AG04449 (cell line): ENCODE measurements around the gene C1orf159.

Experiments
- CTCF ChIA-PET: fragments of 350-600 bp; formaldehyde crosslinking; extraction: SDS; loops from one replicate; lab custom pipeline; 2021; ENCODE audit warnings: antibody characterized with exemption; lab: Yijun Ruan, JAX
- POLR2A ChIA-PET: fragments of 400-600, 350-600 bp; formaldehyde crosslinking; extraction: SDS; loops from one replicate; lab custom pipeline; 2020; ENCODE audit warnings: antibody characterized with exemption, inconsistent platforms; lab: Yijun Ruan, JAX
- DNase-seq: peaks from one replicate; pipeline ENCODE4 v3.0.0-alpha.2; 2010; ENCODE audit warnings: low read depth, low spot score
- H3K4me3 ChIP-seq: 2 replicates; pipeline ENCODE4 v1.5.1; 2011; ENCODE audit warnings: low read depth, mild to moderate bottlenecking, control low read depth, low read length
- CTCF ChIP-seq: IDR thresholded peaks from one replicate; pipeline ENCODE4 v1.5.1; 2011; ENCODE audit warnings: mild to moderate bottlenecking, moderate library complexity, low read length, control low read depth, inconsistent platforms; ENCODE audit not compliant: insufficient read depth; ENCODE audit errors: missing control alignments

C1orf159 gene

GRCh38 chr1:1089731-1090423 is 26.0 kb downstream of the C1orf159 start:
- DNase-seq: no peak
- ChIA-PET CTCF (no interaction called here), POLR2A (no interaction called here)
- H3K4me3 ChIP-seq: no peak overlapping the region
- no peak for TF ChIP-seq CTCF

DNA sequence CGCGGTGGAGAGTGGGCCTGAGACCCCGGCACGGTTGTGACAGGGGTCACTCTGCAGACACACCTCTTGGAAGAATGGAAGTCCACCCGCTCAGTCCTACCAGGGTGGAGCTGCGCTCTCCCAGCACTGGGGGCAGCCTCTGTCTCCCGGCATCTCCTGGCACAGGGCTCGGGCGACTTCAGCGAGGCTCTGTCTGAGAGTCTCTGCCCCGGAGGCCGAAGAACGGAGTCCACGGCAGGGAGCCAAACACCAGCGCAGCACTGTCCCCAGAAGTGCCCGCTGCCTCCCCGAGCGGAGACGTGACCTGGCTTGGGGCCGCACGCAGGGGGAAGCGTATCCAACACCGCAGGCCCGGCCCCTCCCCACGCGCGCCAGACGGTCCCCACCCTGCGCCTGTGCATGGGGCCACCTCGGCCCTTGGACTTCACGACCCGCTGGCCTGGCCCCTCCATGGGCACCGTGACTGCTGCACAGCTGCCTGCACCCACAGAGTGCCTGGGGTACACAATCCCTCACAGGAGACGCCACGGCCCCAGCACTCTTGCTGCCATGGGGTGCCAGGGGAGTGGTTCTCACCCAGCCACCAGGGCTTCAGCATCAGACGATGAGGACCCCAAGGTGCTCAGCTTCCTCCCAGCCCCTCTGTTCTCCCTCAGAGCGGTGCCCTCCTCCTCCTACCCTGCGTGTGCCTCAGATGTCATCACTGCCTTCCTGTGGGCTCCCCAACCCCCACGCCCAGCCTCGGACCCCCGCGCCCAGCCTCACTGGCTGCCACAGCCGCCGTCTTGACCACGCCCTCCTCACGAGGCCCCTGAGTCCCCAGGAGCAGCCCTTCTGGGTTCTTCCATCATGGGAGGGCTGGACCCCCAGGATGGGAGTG is 26.8 kb downstream of the C1orf159 start:
- CTCF ChIA-PET: interaction anchor here (0.6 kb wide), 1 partner anchor 8 kb away, joined by 3 read pairs; no protein-coding TSS in a partner anchor
- DNase-seq: no peak
- no peak overlapping the region for H3K4me3 ChIP-seq
- POLR2A ChIA-PET: no interaction called here
- no peak for TF ChIP-seq CTCF

DNA sequence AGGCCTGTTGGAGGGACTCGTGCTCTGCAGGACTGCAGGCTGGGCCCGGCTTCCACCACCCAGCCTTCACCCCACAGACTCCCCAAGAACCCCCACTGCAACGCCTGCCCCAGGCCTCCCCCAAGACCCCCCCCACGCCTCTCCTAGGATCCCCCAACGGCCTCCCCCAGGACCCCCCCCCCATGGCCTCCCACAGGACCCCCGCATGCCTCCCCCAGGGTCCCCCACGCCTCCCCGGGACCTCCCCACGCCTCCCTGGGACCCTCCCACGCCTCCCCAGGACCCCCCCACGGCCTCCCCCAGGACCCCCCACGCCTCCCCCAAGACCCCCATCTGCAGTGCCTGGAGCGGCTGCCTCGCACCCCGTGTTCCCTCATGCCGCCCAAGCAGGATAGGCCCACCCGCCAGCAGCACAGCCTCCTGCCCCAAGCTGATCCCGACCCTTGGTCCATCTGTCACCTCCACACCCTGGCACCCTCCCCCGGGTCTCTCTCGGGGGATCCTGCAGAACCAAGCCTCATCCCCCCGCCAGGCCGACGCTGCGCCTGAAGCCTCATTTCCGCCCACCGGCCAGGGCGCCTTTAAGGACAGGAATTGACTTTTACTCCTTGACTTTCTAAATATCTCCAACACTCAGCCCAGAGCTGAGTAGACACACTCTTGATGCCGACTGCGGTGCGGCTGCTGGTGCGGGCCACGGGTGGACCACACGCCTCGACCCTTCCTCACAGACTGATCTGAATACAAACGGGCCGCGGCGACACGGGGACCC is 27.7 kb downstream of the C1orf159 start:
- POLR2A ChIA-PET: no interaction called here
- TF ChIP-seq CTCF: no peak
- no peak overlapping the region for H3K4me3 ChIP-seq
- DNase-seq: no peak
- CTCF ChIA-PET: interaction anchor here (0.6 kb wide), 1 partner anchor 9 kb away, joined by 3 read pairs; no protein-coding TSS in a partner anchor

- CTCF ChIA-PET: interaction anchor here (1.3 kb wide), 1 partner anchor 68 kb away, joined by 3 read pairs; no protein-coding TSS in a partner anchor
- no peak overlapping the region for H3K4me3 ChIP-seq
- POLR2A ChIA-PET: no interaction called here
- DNase-seq: no peak
- no peak for TF ChIP-seq CTCF
Measured at GRCh38 chr1:1087351-1088028, 28.4 kb downstream of the C1orf159 start.

- ChIA-PET POLR2A (no interaction called here), CTCF (interaction anchor here (1.3 kb wide), 1 partner anchor 68 kb away, joined by 3 read pairs; no protein-coding TSS in a partner anchor)
- H3K4me3 ChIP-seq: no peak overlapping the region
Measured at GRCh38 chr1:1086911-1087341, 29.0 kb downstream of the C1orf159 start.

More at GRCh38 chr1:1086911-1087341, 29.0 kb downstream of the C1orf159 start:
- DNase-seq: no peak
- no peak for TF ChIP-seq CTCF
